ENCODE results near the gene NDUFA8.
A peak's percentile ranks its signal among the peaks of the same experiment; 100 is the strongest.

NDUFA8 gene

DNA sequence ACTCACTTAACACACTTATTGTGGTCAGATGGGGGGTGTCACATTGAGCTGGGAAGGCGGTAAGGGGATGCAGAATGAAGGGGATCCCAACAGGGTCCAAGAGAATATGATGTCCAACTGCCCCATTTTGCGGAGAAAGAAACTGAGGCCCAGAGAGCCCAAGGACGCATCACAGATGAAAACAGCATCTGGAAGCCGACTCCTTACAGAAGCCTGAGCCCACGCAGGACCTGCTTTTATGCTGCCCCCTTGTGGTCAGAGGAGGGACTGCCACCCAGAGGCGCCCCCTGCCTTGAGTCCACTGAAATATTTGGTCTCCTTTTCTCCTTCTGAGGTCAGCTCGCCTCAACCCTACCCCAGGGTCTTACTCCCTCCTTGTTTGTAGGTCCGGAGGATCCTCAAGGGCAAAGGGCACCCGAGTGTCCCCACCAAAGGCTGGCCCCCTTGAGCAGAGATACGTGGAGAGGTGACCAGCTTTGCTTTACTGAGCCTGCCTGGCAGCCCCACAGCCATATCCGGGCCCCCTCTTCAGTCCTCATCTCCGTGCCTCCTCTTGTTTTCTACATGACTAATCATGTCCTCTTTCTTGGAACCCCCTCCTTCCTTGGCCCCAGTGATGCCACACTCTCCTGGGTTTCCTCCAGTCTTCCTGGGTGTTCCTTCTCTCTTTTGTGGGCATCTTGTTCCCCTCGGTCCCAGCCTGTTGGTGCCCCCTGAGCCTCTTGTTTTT lies 36.5 kb downstream of the NDUFA8 start:
- intact Hi-C loops (cut with DNase I; ENCODE audit: low total_unique reads), result loop anchor here (10.0 kb wide), 1 partner anchor 332 kb away; no protein-coding TSS in a partner anchor
- no peak overlapping the region for H3K4me3 ChIP-seq
- TF ChIP-seq, protein P1, sequence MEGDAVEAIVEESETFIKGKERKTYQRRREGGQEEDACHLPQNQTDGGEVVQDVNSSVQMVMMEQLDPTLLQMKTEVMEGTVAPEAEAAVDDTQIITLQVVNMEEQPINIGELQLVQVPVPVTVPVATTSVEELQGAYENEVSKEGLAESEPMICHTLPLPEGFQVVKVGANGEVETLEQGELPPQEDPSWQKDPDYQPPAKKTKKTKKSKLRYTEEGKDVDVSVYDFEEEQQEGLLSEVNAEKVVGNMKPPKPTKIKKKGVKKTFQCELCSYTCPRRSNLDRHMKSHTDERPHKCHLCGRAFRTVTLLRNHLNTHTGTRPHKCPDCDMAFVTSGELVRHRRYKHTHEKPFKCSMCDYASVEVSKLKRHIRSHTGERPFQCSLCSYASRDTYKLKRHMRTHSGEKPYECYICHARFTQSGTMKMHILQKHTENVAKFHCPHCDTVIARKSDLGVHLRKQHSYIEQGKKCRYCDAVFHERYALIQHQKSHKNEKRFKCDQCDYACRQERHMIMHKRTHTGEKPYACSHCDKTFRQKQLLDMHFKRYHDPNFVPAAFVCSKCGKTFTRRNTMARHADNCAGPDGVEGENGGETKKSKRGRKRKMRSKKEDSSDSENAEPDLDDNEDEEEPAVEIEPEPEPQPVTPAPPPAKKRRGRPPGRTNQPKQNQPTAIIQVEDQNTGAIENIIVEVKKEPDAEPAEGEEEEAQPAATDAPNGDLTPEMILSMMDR (IDR thresholded peaks at IDR 0.05), result peak; percentile 91 to 95
- H3K27ac ChIP-seq, result no peak overlapping the region
- peak; percentile 60 to 80 for DNase-seq
- peaks cover 0 to 27% (median 17%) of the 10 kb centered on the region in 4 donors for H3K4me1 ChIP-seq
- no peaks in the 10 kb centered on the region for H3K36me3 ChIP-seq
- H3K9me3 ChIP-seq, result no peaks in the 10 kb centered on the region
- peaks cover 3 to 35% of the 10 kb centered on the region in 2 donors for H3K27me3 ChIP-seq

DNA sequence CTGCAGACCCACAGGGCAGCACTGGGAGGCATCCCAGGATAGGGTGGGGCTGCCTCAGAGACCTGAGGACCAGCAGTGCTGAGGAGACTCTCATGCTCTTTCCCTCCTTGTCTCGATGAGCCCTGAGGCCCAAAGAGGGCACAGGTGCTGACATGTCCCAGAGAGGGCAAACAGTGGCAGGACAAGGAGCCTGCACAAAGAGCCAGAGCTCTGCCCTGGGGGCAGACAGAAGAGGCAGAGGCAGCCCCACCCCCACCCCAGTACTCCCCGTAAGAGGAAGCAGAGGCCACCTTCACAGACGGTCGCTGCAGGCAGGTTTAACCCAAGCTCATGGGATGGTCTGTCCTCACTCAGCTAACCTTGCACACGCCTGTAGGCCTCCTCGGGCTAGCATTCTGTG lies 37.1 kb downstream of the NDUFA8 start:
- TF ChIP-seq, protein P1 (IDR thresholded peaks at IDR 0.05), result no peak
- Histone ChIP-seq H3K27me3 (peaks cover 3 to 29% of the 10 kb centered on the region in 2 donors), H3K36me3 (no peaks in the 10 kb centered on the region), H3K4me1 (peaks cover 0 to 27% (median 17%) of the 10 kb centered on the region in 4 donors), H3K4me3 (no peak overlapping the region), H3K9me3 (no peaks in the 10 kb centered on the region), H3K27ac (no peak overlapping the region)
- DNase-seq, result no peak
- intact Hi-C loops (cut with DNase I; ENCODE audit: low total_unique reads), result loop anchor here (10.0 kb wide), 1 partner anchor 332 kb away; no protein-coding TSS in a partner anchor

DNA sequence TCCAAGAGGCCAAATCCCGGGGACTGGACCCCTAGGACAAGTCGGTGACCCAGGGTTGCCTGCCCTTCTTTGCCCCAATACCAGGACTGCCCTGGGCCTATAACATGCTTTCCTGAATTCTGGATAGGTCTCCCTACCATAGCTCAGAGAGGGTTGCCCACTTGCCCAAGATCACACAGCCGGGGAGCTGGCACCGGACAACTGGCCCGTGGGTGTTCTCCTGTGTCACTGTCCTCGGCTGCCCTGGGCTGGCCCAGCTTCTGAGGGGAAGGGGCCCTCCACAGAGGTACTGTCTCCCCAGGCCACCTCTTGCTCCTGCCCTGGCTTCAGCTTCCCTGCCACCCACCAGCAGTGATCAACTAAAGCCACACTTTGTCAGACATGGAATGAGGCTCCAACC lies 37.6 kb downstream of the NDUFA8 start:
- no peak overlapping the region for H3K27ac ChIP-seq
- no peaks in the 10 kb centered on the region for H3K36me3 ChIP-seq
- peaks cover 3 to 24% of the 10 kb centered on the region in 2 donors for H3K27me3 ChIP-seq
- H3K9me3 ChIP-seq, result no peaks in the 10 kb centered on the region
- TF ChIP-seq, protein P1 (IDR thresholded peaks at IDR 0.05), result no peak
- no peak for DNase-seq
- no peak overlapping the region for H3K4me3 ChIP-seq
- intact Hi-C loops (cut with DNase I; ENCODE audit: low total_unique reads), result loop anchor here (10.0 kb wide), 1 partner anchor 333 kb away; no protein-coding TSS in a partner anchor
- H3K4me1 ChIP-seq, result peaks cover 0 to 23% (median 14%) of the 10 kb centered on the region in 4 donors

DNA sequence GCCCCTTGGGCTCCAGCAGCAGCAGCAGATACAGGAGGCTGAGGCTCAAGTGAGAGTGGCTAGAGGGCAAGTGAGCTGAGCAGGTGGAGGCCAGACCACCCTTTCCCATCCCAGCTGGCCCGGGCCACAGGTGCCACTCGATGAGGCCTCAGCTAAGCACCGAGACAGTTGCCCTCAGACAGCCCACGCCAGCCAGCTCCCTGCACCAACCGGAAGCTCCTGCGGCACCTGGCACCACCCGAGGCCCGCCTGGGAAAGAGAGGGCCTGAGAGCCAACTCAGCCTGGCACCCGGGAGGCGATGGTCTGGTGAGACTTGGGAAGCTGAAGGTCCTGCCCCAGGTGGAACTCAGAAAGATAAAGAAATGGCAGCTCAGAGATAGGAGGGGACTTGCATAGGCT lies 38.2 kb downstream of the NDUFA8 start:
- TF ChIP-seq, protein P1 (IDR thresholded peaks at IDR 0.05), result no peak
- no peaks in the 10 kb centered on the region for H3K36me3 ChIP-seq
- intact Hi-C loops (cut with DNase I; ENCODE audit: low total_unique reads), result loop anchor here (10.0 kb wide), 1 partner anchor 333 kb away; no protein-coding TSS in a partner anchor
- peaks cover 0 to 17% (median 9%) of the 10 kb centered on the region in 4 donors for H3K4me1 ChIP-seq
- H3K27ac ChIP-seq, result no peak overlapping the region
- H3K4me3 ChIP-seq, result no peak overlapping the region
- no peak for DNase-seq
- H3K9me3 ChIP-seq, result no peaks in the 10 kb centered on the region
- H3K27me3 ChIP-seq, result peaks cover 3 to 22% of the 10 kb centered on the region in 2 donors

DNA sequence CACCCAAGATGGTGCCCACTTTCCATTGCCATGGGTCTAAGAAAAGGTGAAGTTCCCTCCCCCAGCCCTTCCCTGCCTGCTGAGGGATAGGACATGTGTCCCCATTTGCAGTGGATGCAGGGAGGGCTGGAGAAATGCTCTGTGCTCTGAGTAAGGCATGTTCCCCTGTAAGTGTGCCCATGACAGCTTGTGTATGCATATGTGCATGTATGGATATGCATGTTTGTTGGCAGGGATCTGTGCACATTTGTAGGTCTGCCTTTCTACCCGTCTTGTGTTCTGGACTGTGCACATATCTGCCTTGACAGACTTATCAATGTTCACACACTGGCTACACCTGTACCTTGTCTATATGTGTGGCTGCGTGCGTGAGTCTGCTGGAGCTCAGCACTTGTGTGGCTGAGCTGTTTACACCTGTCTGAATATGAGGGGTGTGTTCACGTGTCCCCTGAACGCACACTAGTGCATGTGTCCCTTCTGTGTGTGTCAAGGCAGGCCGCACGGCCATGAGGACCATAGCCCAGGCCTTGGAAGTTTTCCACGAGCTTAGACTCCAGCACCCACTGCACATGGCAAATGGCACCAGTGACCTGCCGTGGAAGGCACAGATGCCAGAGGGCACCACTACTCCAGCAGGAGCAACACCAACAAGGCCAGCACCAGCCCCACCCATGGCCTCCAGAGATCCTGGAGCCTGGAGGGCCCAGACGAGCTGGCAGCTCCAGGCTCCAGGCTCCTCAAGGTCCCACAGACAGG lies 39.1 kb downstream of the NDUFA8 start:
- peaks cover 0 to 9% (median 1%) of the 10 kb centered on the region in 4 donors for H3K4me1 ChIP-seq

More for the DNA sequence above, 39.1 kb downstream of the NDUFA8 start:
- Histone ChIP-seq H3K27me3 (peaks cover 3 to 15% of the 10 kb centered on the region in 2 donors), H3K4me3 (no peak overlapping the region), H3K9me3 (no peaks in the 10 kb centered on the region), H3K27ac (no peak overlapping the region), H3K36me3 (no peaks in the 10 kb centered on the region)
- DNase-seq, result no peak
- TF ChIP-seq, protein P1 (IDR thresholded peaks at IDR 0.05), result no peak
- intact Hi-C loops (cut with DNase I; ENCODE audit: low total_unique reads), result loop anchor here (10.0 kb wide), 1 partner anchor 334 kb away; no protein-coding TSS in a partner anchor

Data from tibial artery (tissue), 4 donors.